ENCODE measurements around the gene CDIP1.
A peak's percentile ranks its signal among the peaks of the same experiment; 100 is the strongest.

Gene CDIP1

GRCh38 chr16:4486126-4486893, 52.3 kb downstream of the CDIP1 start:
- DNase-seq = no peak

DNA sequence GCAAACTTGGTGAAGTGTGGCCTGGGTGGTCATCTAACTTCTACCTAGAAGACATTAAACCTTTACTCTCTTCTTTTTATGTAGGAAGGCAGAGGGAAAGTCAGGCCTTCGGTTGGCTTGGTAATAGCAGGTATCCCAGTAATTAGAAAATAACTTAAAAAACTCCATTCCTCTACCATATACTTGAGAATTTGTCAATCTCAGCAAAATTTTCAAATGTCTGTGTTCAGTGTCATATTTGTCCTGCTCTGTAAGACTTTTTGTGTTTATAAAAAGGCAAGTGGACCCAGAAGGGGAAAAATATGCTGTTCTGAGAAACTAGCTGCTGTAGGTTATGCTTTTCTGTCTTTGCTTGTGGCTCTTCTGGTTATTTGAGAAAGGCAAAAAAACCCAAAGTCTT, 56.6 kb downstream of the CDIP1 start:
- DNase-seq = no peak

GRCh38 chr16:4481526-4481925, 57.0 kb downstream of the CDIP1 start:
- no peak for DNase-seq

GRCh38 chr16:4477966-4478365, 60.6 kb downstream of the CDIP1 start:
- DNase-seq = peak; percentile 26

- DNase-seq = peak; percentile 97
These were observed 62.4 kb downstream of the CDIP1 start, which contains the start of gene HMOX2 for GRCh38 chr16:4475880-4476788. Gene HMOX2, plus strand, starts transcription at chr16:4476398. Its CDS starts 29,127 bp downstream, at chr16:4505525.

DNA sequence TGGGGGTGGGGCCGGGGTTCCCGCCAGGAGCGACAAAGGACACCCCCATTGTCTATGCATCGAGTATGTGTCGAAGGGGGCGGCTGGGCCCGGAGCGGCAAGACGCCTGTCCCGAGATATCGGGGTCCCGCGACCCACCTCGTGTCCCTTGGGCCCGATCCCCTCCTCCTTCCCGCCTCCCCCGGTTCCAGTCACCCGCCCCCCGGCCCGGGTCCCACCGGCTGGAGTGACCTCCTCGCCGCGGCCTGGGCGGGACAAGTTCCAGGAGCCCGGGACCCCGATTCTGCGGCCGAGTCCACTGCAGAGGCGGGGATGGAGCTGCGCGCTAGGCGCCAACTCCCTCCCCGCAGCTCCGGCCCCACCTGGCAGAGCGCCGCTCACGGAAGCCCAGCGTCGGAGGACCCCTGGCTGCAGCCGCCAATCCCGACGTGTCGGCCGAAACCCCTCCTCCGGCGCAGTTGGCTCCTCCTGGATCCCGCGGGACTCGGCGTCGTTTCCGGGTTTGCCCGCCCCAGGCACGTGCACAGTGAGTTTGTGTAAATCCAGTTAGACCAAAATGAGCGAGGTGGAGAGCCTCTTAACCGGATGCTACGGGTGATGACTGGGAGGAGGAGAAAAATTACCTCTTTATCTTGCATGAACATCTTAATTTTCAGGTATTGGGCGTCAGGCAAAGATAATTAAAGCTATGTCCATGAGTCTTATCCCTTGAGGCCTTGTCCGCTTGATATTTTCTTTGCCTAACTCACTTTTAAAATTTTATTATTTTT, 64.2 kb downstream of the CDIP1 start, which contains the start of gene NMRAL1:
Gene NMRAL1, minus strand, starts transcription at position 434 of the 770 bp plus-strand sequence. CDS start 493 bp downstream, outside the sequence.
- peak; percentile 97 for DNase-seq

- no peak for DNase-seq
These were observed 65.7 kb downstream of the CDIP1 start for GRCh38 chr16:4472880-4473279.

DNA sequence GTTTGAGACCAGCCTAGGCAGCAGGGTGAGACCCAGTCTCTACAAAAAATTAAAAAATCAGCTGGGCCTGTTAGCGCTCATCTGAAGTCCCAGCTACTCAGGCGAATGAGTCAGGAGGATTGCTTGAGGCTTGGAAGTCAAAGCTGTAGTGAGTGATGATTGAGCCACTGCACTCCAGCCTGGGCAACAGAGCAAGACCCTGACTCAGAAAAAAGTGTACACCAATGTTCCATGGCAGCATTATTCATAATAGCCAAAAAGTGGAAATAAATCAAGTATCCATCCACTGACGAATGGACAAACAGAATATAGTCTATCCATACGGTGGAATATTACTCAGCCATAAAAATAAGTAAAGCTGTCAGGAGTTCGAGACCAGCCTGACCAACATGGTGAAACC, 66.7 kb downstream of the CDIP1 start:
- DNase-seq = no peak

- no peak for DNase-seq
These were observed 69.6 kb downstream of the CDIP1 start for GRCh38 chr16:4468972-4469371.

DNA sequence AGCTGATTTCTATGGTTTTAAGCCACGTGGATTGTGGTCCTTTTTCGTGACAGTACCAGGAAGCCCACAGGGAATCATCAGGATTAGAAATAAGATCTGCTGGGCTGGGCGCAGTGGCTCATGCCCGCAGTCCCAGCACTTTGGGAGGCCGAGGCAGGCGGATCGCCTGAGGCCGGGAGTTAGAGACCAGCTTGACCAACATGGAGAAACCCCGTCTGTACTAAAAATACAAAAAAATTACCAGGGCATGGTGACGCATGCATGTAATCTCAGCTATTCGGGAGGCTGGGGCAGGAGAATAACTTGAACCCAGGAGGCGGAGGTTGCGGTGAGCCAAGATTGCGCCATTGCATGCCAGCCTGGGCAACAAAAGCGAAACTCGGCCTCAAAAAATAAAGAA, 70.7 kb downstream of the CDIP1 start:
- DNase-seq = no peak

GRCh38 chr16:4465977-4466779, 72.4 kb downstream of the CDIP1 start:
- DNase-seq = no peak

DNA sequence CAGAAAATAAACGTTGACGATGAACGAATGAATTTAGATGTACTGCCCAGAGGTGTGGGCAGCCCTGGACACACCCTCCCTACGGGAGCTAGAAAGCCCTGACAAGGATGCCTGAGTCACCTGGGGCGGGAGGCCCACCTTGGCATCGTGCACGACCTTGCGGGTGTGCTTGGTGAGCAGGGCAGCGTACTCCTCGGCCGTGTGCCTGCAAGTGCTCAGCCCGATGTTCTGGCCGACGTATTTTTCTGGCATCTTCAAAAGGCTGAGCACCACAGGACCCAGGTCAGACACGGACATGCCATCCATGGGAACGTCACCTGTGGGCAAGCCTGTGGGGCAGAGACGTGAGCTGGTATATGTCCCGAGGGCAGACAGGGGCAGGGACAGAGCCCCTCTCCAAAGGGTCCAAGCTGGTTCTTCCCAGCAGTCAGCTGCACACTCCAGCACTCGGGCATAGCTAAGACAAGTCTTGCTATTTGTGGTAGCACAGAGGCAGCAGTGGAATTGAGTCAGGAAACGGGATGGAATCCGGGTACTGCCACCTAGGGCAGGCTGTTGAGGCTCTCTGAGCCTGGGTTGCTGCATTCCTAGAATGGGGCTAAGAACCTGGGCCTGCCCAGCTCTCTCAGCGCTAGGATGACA, 74.9 kb downstream of the CDIP1 start:
- DNase-seq = no peak

GRCh38 chr16:4461250-4462085, 77.1 kb downstream of the CDIP1 start:
- DNase-seq = peak; percentile 13

- no peak for DNase-seq
These were observed 77.7 kb downstream of the CDIP1 start for GRCh38 chr16:4460936-4461249.

Data from OCI-M1 (cell line).